TTC549 (cell line): ENCODE measurements around the gene GEMIN2.
"Not testable (repeated sequence)": the region's sequence is repeated elsewhere in the genome, so short reads cannot be mapped to it uniquely, and the experiment has no call there.

Source experiments
- FAIRE-seq: peaks from 2 replicates; lab custom pipeline; 2012; peaks lifted over from hg19 to GRCh38; lab: Jason Lieb, UNC

The GEMIN2 gene, protein sequence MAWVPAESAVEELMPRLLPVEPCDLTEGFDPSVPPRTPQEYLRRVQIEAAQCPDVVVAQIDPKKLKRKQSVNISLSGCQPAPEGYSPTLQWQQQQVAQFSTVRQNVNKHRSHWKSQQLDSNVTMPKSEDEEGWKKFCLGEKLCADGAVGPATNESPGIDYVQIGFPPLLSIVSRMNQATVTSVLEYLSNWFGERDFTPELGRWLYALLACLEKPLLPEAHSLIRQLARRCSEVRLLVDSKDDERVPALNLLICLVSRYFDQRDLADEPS

DNA sequence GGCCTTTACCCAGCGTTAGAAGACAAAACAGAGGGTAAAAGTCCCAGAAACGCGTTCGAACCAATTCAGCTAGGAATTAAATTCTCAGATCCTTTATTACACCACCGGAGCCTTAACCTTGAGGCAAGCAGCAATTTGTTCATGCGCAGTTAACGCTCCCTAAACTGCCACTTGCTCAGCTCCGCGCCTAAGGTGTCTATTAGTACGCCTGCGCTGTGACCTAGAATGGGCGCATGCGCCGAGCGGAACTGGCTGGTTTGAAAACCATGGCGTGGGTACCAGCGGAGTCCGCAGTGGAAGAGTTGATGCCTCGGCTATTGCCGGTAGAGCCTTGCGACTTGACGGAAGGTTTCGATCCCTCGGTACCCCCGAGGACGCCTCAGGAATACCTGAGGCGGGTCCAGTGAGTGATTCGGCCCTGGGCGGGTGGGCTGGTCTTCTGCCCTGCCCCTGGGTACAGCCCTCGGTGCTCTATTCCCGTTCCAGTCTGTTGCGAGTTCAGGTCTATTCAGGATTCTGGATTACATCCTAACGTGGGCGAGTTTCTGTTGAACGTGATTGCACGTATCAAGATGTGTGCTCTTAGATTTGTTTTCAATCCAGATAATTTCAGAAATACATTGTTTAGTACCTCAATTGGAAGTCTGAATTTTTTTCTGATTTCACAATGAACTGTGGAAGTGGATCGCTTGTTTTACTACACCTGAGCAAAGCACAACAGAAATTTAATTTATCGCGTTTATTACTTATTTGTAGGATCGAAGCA, at the start of gene GEMIN2:
Gene GEMIN2, plus strand, starts transcription at position 251 of the 766 bp plus-strand sequence. Its CDS starts 16 bp downstream, at position 267.
- peak; percentile 79 for FAIRE-seq

DNA sequence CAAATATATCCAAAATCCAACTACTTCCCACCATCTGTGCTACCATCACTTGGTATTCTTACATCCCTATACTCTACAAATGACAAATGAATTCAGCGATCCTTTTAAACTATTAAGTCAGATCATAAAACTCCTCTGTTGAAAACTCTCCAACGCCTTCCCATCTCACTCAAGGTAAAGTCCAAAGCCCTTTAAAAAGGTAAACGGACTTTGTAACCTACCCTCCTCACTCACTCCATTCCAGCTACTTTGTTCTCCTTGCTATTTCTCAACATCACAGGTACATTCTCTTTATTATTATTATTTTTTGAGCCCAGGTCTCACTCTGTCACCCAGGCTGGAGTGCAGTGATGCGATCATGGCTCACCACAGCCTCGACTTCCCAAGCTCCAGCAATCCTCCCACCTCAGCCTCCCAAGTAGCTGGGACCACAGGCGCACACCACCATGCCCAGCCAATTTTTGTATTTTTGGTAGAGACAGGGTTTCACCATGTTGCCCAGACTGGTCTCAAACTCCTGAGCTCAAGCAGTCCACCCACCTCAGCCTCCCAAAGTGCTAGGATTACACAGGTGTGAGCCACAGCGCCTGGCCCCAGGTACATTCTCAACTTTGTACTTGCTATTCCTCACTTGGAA, 44.8 kb upstream of the GEMIN2 start:
- FAIRE-seq = not testable (repeated sequence)

DNA sequence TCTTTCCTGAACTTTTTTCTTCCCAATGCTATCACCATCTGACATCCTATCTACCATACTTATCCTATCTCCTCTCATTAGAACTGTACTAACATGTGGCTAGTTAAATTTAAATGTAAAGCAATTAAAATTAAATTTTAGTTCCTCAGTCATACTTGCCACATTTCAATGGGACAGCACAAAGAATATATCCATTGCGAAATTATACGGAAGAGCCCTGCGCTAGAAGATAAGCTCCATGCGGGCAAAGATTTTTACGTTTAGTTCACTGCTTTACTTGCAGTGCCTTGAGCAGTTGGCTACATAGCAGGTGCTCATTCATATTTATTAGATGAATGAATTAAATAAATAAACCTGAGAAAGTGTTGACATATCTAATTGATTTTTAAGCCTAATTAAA, 44.2 kb upstream of the GEMIN2 start:
- no peak for FAIRE-seq

DNA sequence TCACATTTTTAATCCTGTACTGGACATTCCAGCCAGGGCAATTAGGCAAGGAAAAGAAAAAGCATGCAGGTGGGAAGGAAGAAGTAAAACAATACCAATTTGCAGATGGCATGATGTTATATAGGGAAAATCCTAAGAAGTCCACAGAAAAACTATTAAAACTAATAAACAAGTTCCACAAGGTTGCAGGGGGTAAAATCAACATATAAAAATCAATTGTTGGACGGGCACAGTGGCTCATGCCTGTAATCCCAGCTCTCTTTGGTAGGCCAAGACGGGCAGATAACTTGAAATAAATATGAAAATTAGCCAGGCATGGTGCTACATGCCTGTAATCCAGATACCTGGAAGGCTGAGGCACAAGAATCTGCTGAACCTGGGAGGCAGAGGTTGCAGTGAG, 43.0 kb upstream of the GEMIN2 start:
- no peak for FAIRE-seq

DNA sequence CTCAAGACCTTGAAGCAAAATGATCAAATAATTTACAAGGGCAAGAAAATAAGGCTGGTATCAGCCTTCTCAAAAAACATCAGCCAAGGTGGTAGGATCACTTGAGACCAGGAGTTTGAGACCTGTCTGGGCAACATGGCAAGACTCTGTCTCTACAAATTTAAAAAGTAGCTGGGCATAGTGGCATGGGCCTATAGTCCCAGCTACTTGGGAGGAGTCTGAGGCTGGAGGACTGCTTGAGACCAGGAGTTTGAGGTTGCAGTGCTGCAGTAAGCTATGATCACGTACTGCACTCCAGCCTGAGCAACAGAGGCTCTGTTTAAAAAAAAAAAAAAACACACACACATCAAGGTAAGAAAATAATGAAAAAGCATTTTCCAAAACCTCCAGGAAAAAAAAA, 33.2 kb upstream of the GEMIN2 start:
- no peak for FAIRE-seq

DNA sequence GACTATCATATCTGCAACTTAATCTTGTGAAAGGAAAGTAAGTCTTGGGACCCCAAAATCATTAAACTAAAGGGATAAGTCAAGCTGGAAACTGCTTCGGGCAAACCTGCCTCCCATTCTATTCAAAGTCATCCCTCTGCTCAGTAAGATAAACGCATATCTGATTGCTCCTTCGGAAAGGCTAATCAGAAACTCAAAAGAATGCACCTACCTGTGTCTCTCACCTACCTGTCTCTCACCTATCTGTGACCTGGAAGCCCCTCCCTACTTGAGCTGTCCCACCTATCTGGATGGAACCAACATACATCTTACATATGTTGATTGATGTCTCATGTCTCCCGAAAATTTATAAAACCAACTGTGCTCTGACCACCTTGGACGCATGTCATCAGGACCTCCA, 31.0 kb upstream of the GEMIN2 start:
- no peak for FAIRE-seq

DNA sequence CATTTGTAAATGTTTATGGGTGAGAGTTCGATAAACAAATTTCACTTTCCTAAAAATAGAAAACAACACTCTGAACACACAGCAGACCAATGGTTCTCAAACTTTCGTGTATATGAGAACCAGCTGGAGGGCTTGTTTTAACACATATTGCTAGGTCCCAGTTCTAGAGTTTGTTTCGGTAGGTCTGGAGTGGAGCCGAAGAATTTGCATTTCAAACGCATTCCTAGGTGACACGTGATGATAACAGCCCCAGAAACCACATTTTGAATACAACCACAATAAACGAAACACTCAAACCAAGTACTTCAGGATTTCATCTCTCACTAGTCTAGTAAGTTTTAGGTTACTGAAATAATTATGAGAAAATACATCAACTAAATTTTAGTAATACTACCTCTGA, 28.2 kb upstream of the GEMIN2 start:
- FAIRE-seq = no peak

DNA sequence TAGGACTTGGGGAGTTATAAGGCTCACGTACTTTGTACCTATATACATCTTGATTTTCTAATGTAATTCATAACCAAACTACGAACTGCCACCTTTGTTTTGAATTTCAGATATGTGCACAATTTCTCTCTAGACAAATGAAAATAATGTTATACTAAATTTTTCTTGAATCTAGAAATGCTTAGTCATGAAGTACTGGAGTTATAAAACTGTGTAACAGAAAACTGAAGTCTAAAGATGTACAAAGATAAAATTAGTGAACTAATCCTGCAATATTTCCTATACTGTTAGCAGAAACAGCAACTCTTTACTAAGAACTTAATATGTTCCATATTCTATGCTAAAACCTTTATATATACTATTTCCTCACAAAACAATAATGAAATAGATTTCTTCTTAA, 26.6 kb upstream of the GEMIN2 start:
- FAIRE-seq = no peak

DNA sequence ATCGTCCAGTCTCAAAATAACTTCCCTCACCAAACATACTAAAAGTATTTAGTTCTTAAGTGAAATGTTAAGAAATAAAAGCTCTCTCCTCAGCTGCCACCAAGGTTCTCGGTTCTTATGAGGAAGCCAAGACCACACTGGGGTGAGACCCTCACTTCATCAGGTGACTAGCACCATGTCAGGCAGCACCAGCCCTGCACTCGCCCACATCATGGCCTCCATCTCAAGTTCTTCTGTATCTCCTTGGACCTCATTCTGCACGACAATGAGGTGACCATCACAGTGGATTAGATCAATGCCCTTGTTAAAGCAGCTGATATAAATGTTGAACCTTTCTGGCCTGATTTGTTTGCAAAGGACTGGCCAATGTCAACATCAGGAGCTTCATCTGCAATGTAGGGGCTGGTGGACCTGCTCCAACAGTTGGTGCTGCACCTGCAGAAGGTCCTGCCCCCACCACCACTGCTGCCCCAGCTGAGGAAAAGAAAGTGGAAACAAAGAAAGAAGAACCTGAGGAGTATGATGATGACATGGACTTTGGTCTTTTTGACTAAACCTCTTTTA, 23.5 kb upstream of the GEMIN2 start:
- FAIRE-seq = no peak

DNA sequence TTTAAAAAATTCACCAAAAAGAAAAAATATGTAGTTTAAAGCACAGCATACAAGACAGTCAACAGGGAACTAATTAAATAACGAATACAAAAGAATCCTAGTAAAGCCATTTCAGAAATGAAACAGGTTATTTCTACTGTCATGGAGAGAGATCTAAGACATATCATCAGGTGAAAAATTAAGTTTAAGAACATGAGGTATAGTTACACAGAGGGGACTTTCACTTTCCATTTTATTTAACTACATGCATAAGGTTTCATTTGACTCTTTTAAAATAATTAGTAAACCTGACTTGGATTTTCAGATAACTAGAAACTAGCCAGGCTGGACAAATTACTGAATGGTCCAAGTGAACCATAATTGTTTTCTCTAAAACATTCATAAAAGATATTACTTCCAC, 22.4 kb upstream of the GEMIN2 start:
- FAIRE-seq = no peak

DNA sequence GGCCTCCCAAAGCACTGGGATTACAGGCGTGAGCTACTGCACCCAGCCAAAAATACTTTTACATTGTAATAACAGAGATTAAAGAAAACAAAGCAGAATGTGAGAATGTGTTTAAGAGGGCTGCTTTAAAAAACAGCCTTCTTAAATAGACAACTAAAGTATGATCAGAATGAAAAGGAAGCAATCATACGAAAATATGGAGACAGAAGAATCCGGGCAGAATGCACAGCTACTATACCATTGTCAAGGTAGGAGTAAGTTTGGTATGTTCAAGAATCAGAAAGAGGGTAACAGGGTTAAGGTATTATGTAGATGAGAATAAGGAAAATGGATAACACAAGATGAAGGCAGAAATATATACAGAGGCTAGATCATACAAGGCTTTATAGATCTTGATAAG, 19.6 kb upstream of the GEMIN2 start:
- no peak for FAIRE-seq

DNA sequence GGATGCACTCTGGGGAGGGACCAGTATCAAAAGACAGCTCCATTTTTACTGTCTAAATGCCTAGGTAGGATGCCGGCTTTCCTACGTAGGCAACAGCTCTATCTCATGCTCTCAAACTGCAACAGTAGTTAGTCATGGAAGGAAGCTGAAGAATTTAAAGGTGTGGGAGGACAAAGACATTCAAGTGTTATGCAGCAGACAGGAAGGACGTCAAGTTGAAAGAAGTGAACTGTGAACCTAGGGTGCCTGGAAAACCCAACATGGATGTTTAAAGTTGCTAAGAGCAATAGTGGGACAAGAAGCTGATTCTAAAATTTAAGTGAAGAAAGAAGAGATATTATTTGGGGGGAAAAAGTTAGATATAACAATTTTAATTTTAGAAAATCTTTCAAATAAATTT, 17.0 kb upstream of the GEMIN2 start:
- no peak for FAIRE-seq

DNA sequence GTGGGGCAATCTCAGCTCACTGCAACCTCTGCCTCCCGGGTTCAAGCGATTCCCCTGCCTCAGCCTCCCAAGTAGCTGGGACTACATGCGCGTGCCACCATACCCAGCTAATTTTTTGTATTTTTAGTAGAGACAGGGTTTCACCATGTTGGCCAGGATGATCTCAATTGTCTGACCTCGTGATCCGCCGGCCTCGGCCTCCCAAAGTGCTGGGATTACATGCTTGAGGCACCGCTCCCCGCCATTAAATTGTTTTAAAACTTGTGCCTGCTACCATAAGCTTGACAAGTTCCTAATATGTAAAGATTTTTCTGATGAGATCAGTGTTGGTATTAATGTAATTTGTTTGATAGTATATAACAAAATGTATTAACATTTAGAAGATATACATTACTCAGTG, 14.9 kb upstream of the GEMIN2 start:
- FAIRE-seq = not testable (repeated sequence)

DNA sequence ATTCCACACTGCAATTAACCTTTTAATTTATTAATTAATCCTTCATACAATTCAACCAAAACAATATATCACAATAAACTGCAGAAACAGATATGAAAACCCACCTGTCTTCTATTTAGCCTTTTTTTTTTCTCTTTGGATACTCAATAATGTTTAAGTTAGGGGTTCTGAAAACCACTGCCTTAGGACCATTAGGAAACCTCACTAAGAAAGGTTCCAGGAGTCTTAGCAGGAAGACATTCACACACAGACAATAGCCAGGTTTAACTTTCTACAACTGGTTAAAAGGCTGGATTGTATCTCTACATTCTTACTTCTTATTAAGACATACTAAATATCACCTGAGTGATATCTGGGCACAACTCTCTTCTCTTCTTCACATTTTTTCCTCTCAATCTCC, 14.4 kb upstream of the GEMIN2 start:
- FAIRE-seq = no peak

DNA sequence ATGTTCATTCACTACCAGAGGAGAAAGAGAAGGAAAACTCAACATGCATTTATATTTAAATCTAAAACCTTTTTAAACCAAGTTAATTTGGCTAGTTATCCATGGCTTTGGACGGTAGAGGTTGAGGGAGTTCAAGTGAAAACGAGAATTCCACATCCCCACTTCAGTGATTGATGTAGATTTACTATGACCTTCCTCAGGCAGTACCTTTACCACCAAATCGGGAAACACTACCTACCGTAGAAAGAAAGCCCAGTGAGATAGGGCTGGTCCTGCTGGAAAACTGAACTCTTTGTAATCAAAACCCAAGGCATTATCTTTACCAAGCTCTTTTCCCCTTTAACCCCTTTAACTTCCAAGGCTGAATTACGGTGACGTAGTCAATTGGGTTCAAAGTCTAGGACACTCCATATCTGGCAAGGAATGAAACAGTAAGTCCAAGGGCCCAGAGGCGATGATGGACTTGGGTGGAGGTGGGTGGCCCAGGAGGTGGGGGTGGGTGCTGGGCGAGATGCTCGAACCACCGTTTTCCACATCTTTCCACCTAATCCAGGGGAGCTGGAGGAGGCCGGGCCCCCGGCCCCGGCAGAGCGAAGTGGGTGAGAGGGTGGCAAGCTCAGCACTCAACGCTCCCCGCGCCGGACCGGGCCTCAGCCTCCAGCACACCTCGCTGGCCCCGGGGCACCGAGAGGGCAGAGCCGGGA, 11.7 kb upstream of the GEMIN2 start:
- FAIRE-seq = no peak

DNA sequence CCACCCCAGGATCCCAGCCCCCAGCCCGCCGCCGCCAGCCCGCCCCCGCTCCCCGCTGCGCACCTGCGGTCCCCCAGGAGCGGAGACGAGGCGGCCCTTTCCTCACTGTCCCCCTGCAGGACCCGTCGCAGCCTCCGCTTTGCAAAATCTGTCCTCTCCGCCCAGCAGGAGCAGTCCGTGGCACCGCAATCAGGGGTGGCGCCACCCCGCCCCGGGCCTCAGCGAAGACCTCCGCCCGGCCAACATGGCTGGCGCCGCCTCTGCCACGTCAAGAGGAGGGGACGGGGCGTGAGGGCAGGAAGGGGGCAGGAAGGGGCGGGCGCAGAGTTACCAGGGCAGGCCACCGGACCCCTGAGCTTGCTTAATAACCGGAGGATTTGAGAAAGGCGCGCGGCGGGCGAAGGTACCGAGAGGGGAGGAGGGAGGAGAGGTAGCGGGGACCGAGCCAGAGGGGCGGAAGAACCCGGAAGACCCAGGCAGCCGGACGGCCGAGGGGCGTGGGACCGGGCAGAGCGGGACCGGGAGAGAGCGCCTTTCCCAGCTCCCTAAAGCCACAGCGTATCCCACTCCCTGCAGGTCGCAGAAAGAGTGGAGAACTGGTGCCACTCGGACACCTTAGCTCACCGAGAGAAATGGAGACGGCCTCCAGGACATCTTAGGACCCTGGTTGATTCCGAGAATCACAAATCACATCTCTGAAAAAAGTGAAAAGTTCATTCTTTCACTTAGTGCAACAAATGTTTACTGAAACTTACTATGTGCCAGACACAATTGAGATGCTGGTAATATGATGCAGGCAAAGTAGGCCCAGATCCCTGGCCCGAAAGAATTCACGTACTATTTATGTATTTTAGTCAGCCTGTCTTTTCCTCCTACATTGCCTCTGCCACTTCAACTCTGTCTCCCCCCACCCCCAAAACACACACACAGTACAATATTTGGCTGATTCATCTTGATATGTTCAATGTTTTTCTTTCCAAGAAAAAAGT, 10.9 kb upstream of the GEMIN2 start, which contains the start of gene SEC23A:
Gene SEC23A, minus strand, starts transcription at position 267 of the 989 bp plus-strand sequence. CDS start 7,117 bp downstream, outside the sequence.
- FAIRE-seq = no peak

DNA sequence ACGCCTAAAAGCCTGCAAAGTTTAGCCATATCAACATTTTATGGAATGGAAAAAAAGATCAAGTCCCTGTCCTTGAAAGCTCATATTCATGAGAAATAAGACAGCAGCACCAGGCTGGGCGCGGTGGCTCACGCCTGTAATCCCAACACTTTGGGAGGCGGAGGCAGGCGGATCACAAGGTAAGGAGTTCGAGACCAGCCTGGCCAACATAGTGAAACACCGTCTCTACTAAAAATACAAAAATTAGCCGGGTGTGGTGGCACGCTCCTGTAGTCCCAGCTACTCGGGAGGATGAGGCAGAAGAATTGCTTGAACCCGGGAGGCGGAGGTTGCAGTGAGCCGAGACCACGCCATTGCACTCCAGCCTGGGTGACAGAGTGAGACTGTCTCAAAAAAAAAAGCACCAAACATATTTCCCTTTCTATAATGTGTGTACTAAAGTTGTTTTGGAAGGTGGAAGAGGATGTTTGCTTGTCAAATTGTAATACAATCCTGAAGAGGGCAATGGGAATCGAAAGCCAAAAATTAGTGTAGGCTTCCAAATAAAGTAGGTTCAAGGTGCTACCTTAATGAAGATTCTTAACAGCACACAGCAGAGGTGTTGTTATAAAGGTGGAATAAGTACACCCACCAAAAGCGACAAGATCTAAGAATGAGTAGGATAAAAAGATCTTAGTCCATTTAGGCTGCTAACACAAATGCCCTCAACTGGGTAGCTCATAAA, 9.9 kb upstream of the GEMIN2 start:
- not testable (repeated sequence) for FAIRE-seq

DNA sequence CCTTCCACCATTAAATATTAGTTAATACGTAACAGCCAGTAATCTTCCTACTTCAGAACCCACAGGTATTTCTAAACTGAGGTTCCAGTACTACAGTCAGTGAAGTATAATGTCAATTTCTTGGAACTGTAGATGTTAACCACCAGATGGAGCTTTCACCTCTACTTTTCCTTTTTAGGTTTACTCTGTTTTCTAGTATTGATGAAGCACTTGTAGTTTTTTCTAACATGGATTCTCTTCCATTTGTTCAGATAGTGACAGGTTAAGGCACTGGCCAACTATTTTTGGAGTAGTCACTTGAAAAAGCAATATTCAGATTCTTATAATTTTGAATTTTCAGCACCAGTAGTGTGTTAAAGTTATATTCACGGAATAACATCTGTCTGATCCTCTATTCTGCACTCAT, 6.5 kb upstream of the GEMIN2 start:
- FAIRE-seq = peak; percentile 82

DNA sequence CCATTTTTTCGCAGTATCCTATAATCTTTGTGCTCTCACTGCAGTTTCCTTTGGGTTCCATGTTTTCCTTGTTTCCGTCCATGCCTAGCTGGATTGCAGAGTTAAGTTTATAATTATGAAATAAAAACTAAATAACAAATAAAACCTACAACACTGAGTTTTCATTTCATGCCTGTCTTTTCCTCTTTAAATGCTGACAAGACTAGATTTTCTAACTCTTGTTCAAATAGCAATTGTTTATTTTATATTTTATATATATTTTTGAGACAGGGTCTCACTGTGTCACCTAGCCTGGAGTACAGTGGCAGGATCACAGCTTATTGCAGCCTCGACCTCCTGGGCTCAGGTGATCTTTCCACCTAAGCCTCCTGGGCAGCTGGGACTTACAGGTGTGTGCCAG, 5.3 kb upstream of the GEMIN2 start:
- FAIRE-seq = no peak
